SK-N-SH (cell line): ENCODE results near the gene SLC22A23. TPM values are rescaled to one million over a fixed set of nuclear protein-coding genes. Genes with fewer than 3 reads are reported as not detected.

Experiments used
- CTCF ChIA-PET: fragments of 300-600, 350-600 bp; formaldehyde crosslinking; extraction: SDS; loops from one replicate; lab custom pipeline; 2021; lab: Yijun Ruan, JAX
- POLR2A ChIA-PET: fragments of 350-600 bp; sonication (Branson Sonifier 250); formaldehyde crosslinking; extraction: SDS; loops from one replicate; lab custom pipeline; 2020; ENCODE audit warnings: antibody characterized with exemption, inconsistent platforms; lab: Yijun Ruan, JAX
- DNase-seq: peaks from one replicate; pipeline ENCODE4 v3.0.0; 2012
- H2AFZ ChIP-seq: fragments of 200-600 bp; sonication (generic); 2 replicates; pipeline ENCODE4 v1.8.1; 2016; ENCODE audit warnings: antibody characterized with exemption, mild to moderate bottlenecking, low read depth
- H3F3A ChIP-seq: fragments of 200-600 bp; sonication (generic); replicated peaks from 2 replicates; pipeline ENCODE3; 2016; ENCODE audit warnings: antibody characterized with exemption, mild to moderate bottlenecking; ENCODE audit not compliant: insufficient read depth
- H3K27ac ChIP-seq, 2 experiments: fragments of 200-500 bp in 1 of 2; fragments of 200-600 bp in 1 of 2; sonication (Bioruptor generic) in 1 of 2; sonication (generic), shearing (Covaris generic) in 1 of 2; 2 replicates each; pipeline versions ENCODE4 v1.5.1 to v1.6.1; 2014 to 2016; ENCODE audit warnings: low read depth in 2 of 2, inconsistent platforms in 1 of 2, low read length in 1 of 2, mild to moderate bottlenecking in 1 of 2, mixed read lengths in 1 of 2
- H3K27me3 ChIP-seq: fragments of 200-600 bp; sonication (generic), shearing (Covaris generic); 2 replicates; pipeline ENCODE4 v1.6.1; 2016; ENCODE audit warnings: mixed run types; ENCODE audit not compliant: insufficient read depth
- H3K36me3 ChIP-seq, 2 experiments: fragments of 200-500 bp in 1 of 2; fragments of 200-600 bp in 1 of 2; sonication (Bioruptor generic) in 1 of 2; sonication (generic) in 1 of 2; replicated peaks in 1 of 2; 2 replicates each; pipeline versions ENCODE3 to v1.5.1; 2014 to 2016; ENCODE audit warnings: low read length in 1 of 2, mild to moderate bottlenecking in 1 of 2; ENCODE audit not compliant: insufficient read depth in 2 of 2, control insufficient read depth in 1 of 2
- H3K4me1 ChIP-seq, 2 experiments: fragments of 200-500 bp in 1 of 2; fragments of 200-600 bp in 1 of 2; sonication (Bioruptor generic) in 1 of 2; sonication (generic), shearing (Covaris generic) in 1 of 2; 2 replicates each; pipeline versions ENCODE4 v1.5.1 to v1.6.1; 2014 to 2016; ENCODE audit warnings: low read depth in 1 of 2, low read length in 1 of 2, mixed run types in 1 of 2; ENCODE audit not compliant: insufficient read depth in 2 of 2, control insufficient read depth in 1 of 2
- H3K4me2 ChIP-seq: fragments of 200-600 bp; sonication (generic), shearing (Covaris generic); 2 replicates; pipeline ENCODE4 v1.6.1; 2017; ENCODE audit warnings: mixed run types
- H3K4me3 ChIP-seq, 2 experiments: fragments of 200-500 bp in 1 of 2; fragments of 200-600 bp in 1 of 2; sonication (Bioruptor generic) in 1 of 2; sonication (generic), shearing (Covaris generic) in 1 of 2; 2 replicates each; pipeline versions ENCODE4 v1.5.1 to v1.8.1; 2014 to 2016; ENCODE audit warnings: low read depth in 2 of 2, inconsistent platforms in 1 of 2, low read length in 1 of 2, mild to moderate bottlenecking in 1 of 2, mixed read lengths in 1 of 2, moderate library complexity in 1 of 2
- H3K79me2 ChIP-seq: fragments of 200-600 bp; sonication (generic); 2 replicates; pipeline ENCODE4 v1.8.1; 2017; ENCODE audit warnings: mild to moderate bottlenecking; ENCODE audit not compliant: insufficient read depth
- H3K9ac ChIP-seq: fragments of 200-600 bp; sonication (generic); 2 replicates; pipeline ENCODE4 v1.6.1; 2017; ENCODE audit warnings: mixed run types
- H3K9me2 ChIP-seq: fragments of 200-600 bp; sonication (generic); 2 replicates; pipeline ENCODE4 v1.6.1; 2017; ENCODE audit warnings: mixed run types
- H3K9me3 ChIP-seq: fragments of 200-600 bp; sonication (generic); 2 replicates; pipeline ENCODE4 v1.6.1; 2017; ENCODE audit warnings: mixed run types, mild to moderate bottlenecking, moderate library complexity
- H4K20me1 ChIP-seq: fragments of 200-600 bp; sonication (generic); 2 replicates; pipeline ENCODE4 v1.6.1; 2017; ENCODE audit warnings: mild to moderate bottlenecking, mixed run types; ENCODE audit not compliant: insufficient read depth
- EZH2phosphoT487 ChIP-seq: fragments of 200-600 bp; sonication (generic); IDR thresholded peaks from 2 replicates; pipeline ENCODE4 v1.6.1; 2017; ENCODE audit warnings: low read depth, mixed run types, mild to moderate bottlenecking, antibody characterized with exemption, moderate library complexity, borderline replicate concordance
- FOXM1 ChIP-seq: IDR thresholded peaks from 2 replicates; pipeline ENCODE4 v1.4.0; 2012; ENCODE audit warnings: low read depth, mild to moderate bottlenecking
- GATA2 ChIP-seq: sonication (generic); formaldehyde crosslinking; IDR thresholded peaks from 2 replicates; pipeline ENCODE4 v1.5.0; 2020; ENCODE audit warnings: mild to moderate bottlenecking, missing genetic modification reagents
- NRF1 ChIP-seq: IDR thresholded peaks from 2 replicates; pipeline ENCODE4 v1.6.1; 2012; ENCODE audit warnings: low read depth, mild to moderate bottlenecking, low read length
- POLR2AphosphoS5 ChIP-seq: IDR thresholded peaks from 2 replicates; pipeline ENCODE4 v1.6.1; 2012; ENCODE audit warnings: low read depth, low read length
- RCOR1 ChIP-seq: fragments of 150-350 bp; IDR thresholded peaks from 2 replicates; pipeline ENCODE4 v1.6.1; 2017; ENCODE audit warnings: antibody characterized with exemption, low read length
- WGBS: methylation state at CpG from one replicate; pipeline ENCODE4 v1.1.6; 2017; ENCODE audit warnings: low lambda C conversion rate; 5-methylcytosine and 5-hydroxymethylcytosine counted together
- polyA plus RNA-seq, 3 experiments: library from polyadenylated mRNA; depleted of rRNA; stranded (reverse); fragments of >200 nt; gene quantifications; 2 replicates each; pipeline ENCODE4 v1.2.3, GENCODE V29; 2012
- TF ChIP-seq, protein P1 (sequence below): IDR thresholded peaks from 2 replicates; pipeline ENCODE4; 2012
- TF ChIP-seq, protein P2 (sequence below): fragments of 150-350 bp; IDR thresholded peaks from 2 replicates; pipeline ENCODE4 v1.6.1; 2016; ENCODE audit warnings: mild to moderate bottlenecking, low read depth, low read length
- TF ChIP-seq, protein P3 (sequence below): IDR thresholded peaks from 2 replicates; pipeline ENCODE4 v1.6.1; 2012; ENCODE audit warnings: mild to moderate bottlenecking, low read depth, low read length, moderate library complexity
- TF ChIP-seq, protein P4 (sequence below): IDR thresholded peaks from 2 replicates; pipeline ENCODE4 v1.4.0; 2012; ENCODE audit warnings: low read depth, borderline replicate concordance

Gene SLC22A23
- polyA plus RNA-seq, 1 of the 3 experiments (the other 2 are of a cell fraction), result not detected

DNA sequence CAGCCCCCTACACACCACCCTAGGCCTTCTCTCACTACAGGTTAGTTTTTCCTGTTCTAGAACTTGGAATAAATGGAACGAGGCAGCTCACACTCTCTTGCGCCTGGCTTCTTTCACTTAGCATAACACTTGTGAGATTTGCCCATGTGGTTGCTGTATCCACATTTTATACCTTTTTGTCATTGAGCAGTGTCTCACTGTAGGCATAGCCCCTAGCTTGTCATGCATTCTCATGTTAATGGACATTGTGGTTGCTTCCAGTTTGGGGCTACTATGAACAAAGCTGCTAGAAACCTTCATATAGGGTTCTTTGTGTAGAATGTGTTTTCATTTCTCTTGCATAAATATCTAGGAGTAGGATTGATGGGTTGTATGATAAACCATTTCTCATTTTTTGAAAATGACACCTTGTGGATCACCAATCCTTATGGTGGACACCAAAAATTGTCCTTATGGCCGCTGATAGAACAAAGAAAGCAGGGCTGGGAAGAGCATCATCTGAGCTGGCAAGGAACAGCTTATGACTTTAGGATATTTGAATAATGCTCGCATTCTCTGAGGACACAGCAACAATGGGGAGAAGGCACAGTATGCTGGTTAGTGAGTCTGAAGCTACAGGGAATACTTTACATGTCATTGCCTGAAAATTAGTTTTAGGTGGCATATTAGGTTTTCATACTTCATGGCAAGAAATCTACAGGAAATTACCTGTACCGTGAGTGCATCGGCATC is 9.8 kb upstream of the SLC22A23 start:
- peaks cover 23% of the 10 kb centered on the region; the same call in 1 of the 2 replicates for H3K27me3 ChIP-seq
- H4K20me1 ChIP-seq, result no peaks in the 10 kb centered on the region
- DNase-seq, result no peak
- ChIA-PET CTCF (interaction anchor here (1.0 to 1.1 kb wide), 2 partner anchors 9 to 56 kb away, joined by 3 to 8 read pairs; partner anchors contain the start of gene SLC22A23), POLR2A (no interaction called here)
- no peaks in the 10 kb centered on the region for H3K9me2 ChIP-seq
- no peak overlapping the region for H3K4me2 ChIP-seq
- no peak overlapping the region for H3K4me3 ChIP-seq
- no peaks in the 10 kb centered on the region for H3K9me3 ChIP-seq
- WGBS, result 58% methylated on average over 6 of the region's 6 CpGs
- no peak overlapping the region for H2AFZ ChIP-seq
- no peak overlapping the region for H3K9ac ChIP-seq
- no peaks in the 10 kb centered on the region for H3F3A ChIP-seq
- no peak overlapping the region for H3K27ac ChIP-seq
- TF ChIP-seq NRF1, result no peak
- TF ChIP-seq, protein P1, sequence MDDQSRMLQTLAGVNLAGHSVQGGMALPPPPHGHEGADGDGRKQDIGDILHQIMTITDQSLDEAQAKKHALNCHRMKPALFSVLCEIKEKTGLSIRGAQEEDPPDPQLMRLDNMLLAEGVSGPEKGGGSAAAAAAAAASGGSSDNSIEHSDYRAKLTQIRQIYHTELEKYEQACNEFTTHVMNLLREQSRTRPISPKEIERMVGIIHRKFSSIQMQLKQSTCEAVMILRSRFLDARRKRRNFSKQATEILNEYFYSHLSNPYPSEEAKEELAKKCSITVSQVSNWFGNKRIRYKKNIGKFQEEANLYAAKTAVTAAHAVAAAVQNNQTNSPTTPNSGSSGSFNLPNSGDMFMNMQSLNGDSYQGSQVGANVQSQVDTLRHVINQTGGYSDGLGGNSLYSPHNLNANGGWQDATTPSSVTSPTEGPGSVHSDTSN, result no peak
- no peak for TF ChIP-seq EZH2phosphoT487
- no peak for TF ChIP-seq FOXM1
- TF ChIP-seq, protein P2, sequence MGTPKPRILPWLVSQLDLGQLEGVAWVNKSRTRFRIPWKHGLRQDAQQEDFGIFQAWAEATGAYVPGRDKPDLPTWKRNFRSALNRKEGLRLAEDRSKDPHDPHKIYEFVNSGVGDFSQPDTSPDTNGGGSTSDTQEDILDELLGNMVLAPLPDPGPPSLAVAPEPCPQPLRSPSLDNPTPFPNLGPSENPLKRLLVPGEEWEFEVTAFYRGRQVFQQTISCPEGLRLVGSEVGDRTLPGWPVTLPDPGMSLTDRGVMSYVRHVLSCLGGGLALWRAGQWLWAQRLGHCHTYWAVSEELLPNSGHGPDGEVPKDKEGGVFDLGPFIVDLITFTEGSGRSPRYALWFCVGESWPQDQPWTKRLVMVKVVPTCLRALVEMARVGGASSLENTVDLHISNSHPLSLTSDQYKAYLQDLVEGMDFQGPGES, result no peak
- TF ChIP-seq RCOR1, result no peak
- H3K4me1 ChIP-seq, result no peaks in the 10 kb centered on the region
- no peaks in the 10 kb centered on the region for H3K36me3 ChIP-seq
- no peaks in the 10 kb centered on the region for H3K79me2 ChIP-seq

DNA sequence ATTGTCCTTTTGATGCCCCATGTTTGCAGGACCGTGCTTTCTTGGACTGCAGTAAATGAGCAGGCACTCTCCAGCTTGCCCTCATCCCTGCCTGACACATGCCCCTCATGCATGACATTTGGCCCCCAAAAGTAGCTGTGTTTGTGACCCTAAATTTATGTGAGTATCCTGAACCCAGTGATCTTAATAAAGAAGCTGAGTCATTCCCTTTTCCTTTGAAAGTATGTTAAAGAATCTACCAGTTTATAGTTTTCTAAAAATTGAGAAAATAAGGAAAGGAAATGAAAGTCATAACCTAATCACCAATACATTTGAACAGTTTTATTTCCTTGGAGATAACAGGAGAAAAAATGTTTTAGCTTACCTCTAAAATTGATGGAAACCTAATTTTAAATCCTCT is 3.4 kb upstream of the SLC22A23 start:
- Histone ChIP-seq H4K20me1 (no peaks in the 10 kb centered on the region), H3K4me3 (no peak overlapping the region), H2AFZ (no peak overlapping the region), H3K9me2 (no peaks in the 10 kb centered on the region), H3K27ac (no peak overlapping the region), H3K36me3 (no peaks in the 10 kb centered on the region), H3K9ac (no peak overlapping the region), H3K4me1 (no peaks in the 10 kb centered on the region; a peak in 1 of 4 replicates), H3K27me3 (peaks cover 55% of the 10 kb centered on the region), H3K4me2 (no peak overlapping the region), H3F3A (peaks cover 3% of the 10 kb centered on the region), H3K79me2 (no peaks in the 10 kb centered on the region), H3K9me3 (no peaks in the 10 kb centered on the region)
- POLR2A ChIA-PET, result no interaction called here
- WGBS, result 25% methylated on average over 1 of the region's 1 CpG
- no peak for DNase-seq
- CTCF ChIA-PET, result interaction anchor here (1.1 to 1.8 kb wide), 2 partner anchors 34 to 272 kb away, joined by 3 read pairs; no protein-coding TSS in a partner anchor
- TF ChIP-seq, protein P3, sequence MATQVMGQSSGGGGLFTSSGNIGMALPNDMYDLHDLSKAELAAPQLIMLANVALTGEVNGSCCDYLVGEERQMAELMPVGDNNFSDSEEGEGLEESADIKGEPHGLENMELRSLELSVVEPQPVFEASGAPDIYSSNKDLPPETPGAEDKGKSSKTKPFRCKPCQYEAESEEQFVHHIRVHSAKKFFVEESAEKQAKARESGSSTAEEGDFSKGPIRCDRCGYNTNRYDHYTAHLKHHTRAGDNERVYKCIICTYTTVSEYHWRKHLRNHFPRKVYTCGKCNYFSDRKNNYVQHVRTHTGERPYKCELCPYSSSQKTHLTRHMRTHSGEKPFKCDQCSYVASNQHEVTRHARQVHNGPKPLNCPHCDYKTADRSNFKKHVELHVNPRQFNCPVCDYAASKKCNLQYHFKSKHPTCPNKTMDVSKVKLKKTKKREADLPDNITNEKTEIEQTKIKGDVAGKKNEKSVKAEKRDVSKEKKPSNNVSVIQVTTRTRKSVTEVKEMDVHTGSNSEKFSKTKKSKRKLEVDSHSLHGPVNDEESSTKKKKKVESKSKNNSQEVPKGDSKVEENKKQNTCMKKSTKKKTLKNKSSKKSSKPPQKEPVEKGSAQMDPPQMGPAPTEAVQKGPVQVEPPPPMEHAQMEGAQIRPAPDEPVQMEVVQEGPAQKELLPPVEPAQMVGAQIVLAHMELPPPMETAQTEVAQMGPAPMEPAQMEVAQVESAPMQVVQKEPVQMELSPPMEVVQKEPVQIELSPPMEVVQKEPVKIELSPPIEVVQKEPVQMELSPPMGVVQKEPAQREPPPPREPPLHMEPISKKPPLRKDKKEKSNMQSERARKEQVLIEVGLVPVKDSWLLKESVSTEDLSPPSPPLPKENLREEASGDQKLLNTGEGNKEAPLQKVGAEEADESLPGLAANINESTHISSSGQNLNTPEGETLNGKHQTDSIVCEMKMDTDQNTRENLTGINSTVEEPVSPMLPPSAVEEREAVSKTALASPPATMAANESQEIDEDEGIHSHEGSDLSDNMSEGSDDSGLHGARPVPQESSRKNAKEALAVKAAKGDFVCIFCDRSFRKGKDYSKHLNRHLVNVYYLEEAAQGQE, result no peak
- no peak for TF ChIP-seq POLR2AphosphoS5
- TF ChIP-seq GATA2 (CRISPR knock-in tag), result no peak
- TF ChIP-seq, protein P4, sequence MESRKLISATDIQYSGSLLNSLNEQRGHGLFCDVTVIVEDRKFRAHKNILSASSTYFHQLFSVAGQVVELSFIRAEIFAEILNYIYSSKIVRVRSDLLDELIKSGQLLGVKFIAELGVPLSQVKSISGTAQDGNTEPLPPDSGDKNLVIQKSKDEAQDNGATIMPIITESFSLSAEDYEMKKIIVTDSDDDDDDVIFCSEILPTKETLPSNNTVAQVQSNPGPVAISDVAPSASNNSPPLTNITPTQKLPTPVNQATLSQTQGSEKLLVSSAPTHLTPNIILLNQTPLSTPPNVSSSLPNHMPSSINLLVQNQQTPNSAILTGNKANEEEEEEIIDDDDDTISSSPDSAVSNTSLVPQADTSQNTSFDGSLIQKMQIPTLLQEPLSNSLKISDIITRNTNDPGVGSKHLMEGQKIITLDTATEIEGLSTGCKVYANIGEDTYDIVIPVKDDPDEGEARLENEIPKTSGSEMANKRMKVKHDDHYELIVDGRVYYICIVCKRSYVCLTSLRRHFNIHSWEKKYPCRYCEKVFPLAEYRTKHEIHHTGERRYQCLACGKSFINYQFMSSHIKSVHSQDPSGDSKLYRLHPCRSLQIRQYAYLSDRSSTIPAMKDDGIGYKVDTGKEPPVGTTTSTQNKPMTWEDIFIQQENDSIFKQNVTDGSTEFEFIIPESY, result no peak
